Glutamatergic neuron (in vitro differentiated cells): Measurements from ENCODE around the gene FITM2. TPM values are rescaled to one million over a fixed set of nuclear protein-coding genes. Genes with fewer than 3 reads are reported as not detected.

Experiments used
- DNase-seq: peaks from one replicate; pipeline ENCODE4 v3.0.0; 2022
- H3K27ac Mint-ChIP-seq: one replicate; pipeline ENCODE4 v1.8.0; 2020; ENCODE audit warnings: mild to moderate bottlenecking, mixed read lengths, inconsistent platforms; ENCODE audit not compliant: unreplicated experiment
- H3K27me3 Mint-ChIP-seq: one replicate; pipeline ENCODE4 v1.8.0; 2020; ENCODE audit warnings: mild to moderate bottlenecking, moderate library complexity, mixed read lengths, inconsistent platforms; ENCODE audit not compliant: unreplicated experiment
- H3K36me3 Mint-ChIP-seq: one replicate; pipeline ENCODE4 v1.8.0; 2020; ENCODE audit warnings: mild to moderate bottlenecking, mixed read lengths, inconsistent platforms; ENCODE audit not compliant: unreplicated experiment
- H3K4me1 Mint-ChIP-seq: one replicate; pipeline ENCODE4 v1.8.0; 2020; ENCODE audit warnings: mild to moderate bottlenecking, low read depth, mixed read lengths, inconsistent platforms; ENCODE audit not compliant: unreplicated experiment
- H3K4me3 Mint-ChIP-seq: one replicate; pipeline ENCODE4 v1.8.0; 2020; ENCODE audit warnings: mild to moderate bottlenecking, mixed read lengths, inconsistent platforms; ENCODE audit not compliant: unreplicated experiment
- H3K9me3 Mint-ChIP-seq: one replicate; pipeline ENCODE4 v1.8.0; 2020; ENCODE audit warnings: mild to moderate bottlenecking, moderate library complexity, mixed read lengths, inconsistent platforms; ENCODE audit not compliant: unreplicated experiment
- total RNA-seq: library from RNA; stranded (reverse); fragmentation: NEBNext Ultra II Directional; extraction: Animal tissue kit (Norgen Biotek cat#: 25700); gene quantifications from one replicate; pipeline ENCODE4 v1.2.1, GENCODE V29; 2021; ENCODE audit not compliant: unreplicated experiment
- TF ChIP-seq, protein P1 (sequence below): fragments of 200-600 bp; sonication (generic); IDR thresholded peaks from one replicate; pipeline ENCODE4 v1.5.0; 2021; ENCODE audit not compliant: partially characterized antibody, unreplicated experiment

The FITM2 gene
- total RNA-seq, 1 donor from 2014 or later = 6.5 TPM

DNA sequence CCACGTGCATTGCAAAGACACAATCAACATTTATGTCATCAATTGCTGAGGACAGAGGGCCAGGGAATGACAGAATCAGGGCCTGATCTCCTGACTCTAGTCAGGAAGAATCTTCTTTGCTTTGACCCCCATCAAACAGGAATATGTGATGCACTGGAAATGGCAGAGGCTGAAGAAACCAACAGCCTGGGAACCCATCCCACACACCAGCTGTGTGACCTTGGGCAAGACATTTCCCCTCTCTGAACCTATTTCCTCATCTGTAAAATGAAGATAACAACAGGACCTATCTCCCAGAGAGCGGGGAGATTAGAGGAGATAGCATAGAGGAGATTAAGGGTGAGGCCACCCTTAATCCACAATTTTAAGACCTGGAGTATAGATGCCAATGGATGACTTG, 46.0 kb upstream of the FITM2 start:
- H3K4me1 Mint-ChIP-seq = no peaks in the 10 kb centered on the region
- no peak overlapping the region for H3K4me3 Mint-ChIP-seq
- H3K27me3 Mint-ChIP-seq = peaks cover 5% of the 10 kb centered on the region

DNA sequence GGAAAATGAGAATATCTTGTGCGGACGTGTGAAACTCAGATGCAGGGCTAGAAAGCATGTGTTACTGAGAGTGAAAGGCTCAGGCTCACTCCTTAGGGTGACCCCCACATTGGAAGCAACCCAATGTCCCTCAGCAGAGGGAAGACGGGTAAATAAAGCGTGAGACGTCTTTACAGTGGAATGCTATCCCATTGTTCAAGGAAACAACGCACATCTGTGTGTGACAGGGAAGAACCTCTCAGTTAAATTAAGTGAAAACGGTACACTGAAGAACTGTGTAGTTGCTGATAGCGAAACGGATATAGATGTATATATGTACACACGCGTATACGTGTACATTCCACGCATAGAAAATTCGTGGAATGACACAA, 45.3 kb upstream of the FITM2 start:
- H3K4me1 Mint-ChIP-seq = no peaks in the 10 kb centered on the region
- TF ChIP-seq, protein P1, sequence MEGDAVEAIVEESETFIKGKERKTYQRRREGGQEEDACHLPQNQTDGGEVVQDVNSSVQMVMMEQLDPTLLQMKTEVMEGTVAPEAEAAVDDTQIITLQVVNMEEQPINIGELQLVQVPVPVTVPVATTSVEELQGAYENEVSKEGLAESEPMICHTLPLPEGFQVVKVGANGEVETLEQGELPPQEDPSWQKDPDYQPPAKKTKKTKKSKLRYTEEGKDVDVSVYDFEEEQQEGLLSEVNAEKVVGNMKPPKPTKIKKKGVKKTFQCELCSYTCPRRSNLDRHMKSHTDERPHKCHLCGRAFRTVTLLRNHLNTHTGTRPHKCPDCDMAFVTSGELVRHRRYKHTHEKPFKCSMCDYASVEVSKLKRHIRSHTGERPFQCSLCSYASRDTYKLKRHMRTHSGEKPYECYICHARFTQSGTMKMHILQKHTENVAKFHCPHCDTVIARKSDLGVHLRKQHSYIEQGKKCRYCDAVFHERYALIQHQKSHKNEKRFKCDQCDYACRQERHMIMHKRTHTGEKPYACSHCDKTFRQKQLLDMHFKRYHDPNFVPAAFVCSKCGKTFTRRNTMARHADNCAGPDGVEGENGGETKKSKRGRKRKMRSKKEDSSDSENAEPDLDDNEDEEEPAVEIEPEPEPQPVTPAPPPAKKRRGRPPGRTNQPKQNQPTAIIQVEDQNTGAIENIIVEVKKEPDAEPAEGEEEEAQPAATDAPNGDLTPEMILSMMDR = no peak
- H3K27me3 Mint-ChIP-seq = peaks cover 2% of the 10 kb centered on the region
- no peak overlapping the region for H3K4me3 Mint-ChIP-seq
- H3K27ac Mint-ChIP-seq = no peak overlapping the region
- no peak for DNase-seq
- H3K36me3 Mint-ChIP-seq = no peaks in the 10 kb centered on the region
- H3K9me3 Mint-ChIP-seq = peaks cover 2% of the 10 kb centered on the region

More for the DNA sequence above, 46.0 kb upstream of the FITM2 start:
- H3K27ac Mint-ChIP-seq = no peak overlapping the region
- no peak for DNase-seq
- TF ChIP-seq, protein P1 = no peak
- H3K9me3 Mint-ChIP-seq = peaks cover 2% of the 10 kb centered on the region
- H3K36me3 Mint-ChIP-seq = no peaks in the 10 kb centered on the region

- Mint-ChIP-seq H3K27ac (no peak within 1 kb of the TSS), H3K36me3 (no peaks in the 10 kb centered on the region), H3K27me3 (peaks cover 2% of the 10 kb centered on the region), H3K9me3 (peaks cover 2% of the 10 kb centered on the region), H3K4me3 (no peak within 1 kb of the TSS), H3K4me1 (no peaks in the 10 kb centered on the region)
- no peak for DNase-seq
- TF ChIP-seq, protein P1 = no peak
These were observed 44.7 kb upstream of the FITM2 start, which contains the start of gene HNF4A for GRCh38 chr20:44355498-44356352. TSS of gene HNF4A (plus strand) at chr20:44355699. CDS start at chr20:44355805, 106 bp downstream.

DNA sequence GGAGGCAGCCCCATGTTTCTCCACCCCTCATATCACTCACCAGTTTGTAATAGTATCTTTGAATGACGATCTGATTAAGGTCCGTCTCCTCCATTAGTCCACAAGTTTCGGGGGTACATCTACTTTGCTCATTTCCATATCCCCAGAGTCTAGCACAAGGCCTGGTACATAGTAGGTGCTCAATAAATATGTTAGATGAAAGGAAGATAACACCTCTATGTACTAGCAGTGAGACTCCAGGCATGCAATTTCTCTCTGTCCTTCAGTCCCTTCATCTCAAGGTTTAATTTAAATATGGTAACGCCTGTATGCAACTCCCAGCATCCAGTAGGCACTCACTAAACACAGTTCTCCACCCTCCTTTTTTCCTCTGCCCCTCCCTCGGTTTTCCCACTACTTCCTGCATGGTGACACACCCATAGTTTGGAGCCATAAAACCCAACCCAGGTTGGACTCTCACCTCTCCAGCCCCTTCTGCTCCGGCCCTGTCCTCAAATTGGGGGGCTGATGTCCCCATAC, 44.0 kb upstream of the FITM2 start:
- no peaks in the 10 kb centered on the region for H3K36me3 Mint-ChIP-seq
- peaks cover 2% of the 10 kb centered on the region for H3K9me3 Mint-ChIP-seq
- peaks cover 2% of the 10 kb centered on the region for H3K27me3 Mint-ChIP-seq
- no peak for DNase-seq
- H3K27ac Mint-ChIP-seq = no peak overlapping the region
- H3K4me3 Mint-ChIP-seq = no peak overlapping the region
- H3K4me1 Mint-ChIP-seq = no peaks in the 10 kb centered on the region
- TF ChIP-seq, protein P1 = no peak

DNA sequence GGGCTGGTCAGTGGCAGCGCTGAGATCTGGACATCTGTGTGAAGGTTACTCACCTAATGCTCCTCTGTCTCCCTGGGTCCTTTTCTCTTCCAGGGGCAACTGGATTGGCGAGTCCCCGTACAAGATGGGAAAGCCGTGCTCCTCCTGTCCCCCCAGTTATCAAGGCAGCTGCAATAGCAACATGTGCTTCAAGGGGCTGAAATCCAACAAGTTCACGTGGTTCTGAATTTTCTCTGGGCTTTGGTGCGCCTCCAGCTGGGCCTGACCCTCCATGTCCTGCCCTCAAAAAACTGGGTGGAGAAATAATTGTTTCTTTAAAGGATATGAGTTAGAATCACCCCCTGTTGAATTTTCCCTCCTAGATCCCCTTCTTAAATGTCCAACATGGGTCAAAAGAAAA, 39.6 kb upstream of the FITM2 start:
- TF ChIP-seq, protein P1 = no peak
- Mint-ChIP-seq H3K36me3 (no peaks in the 10 kb centered on the region), H3K9me3 (peaks cover 2% of the 10 kb centered on the region), H3K4me1 (no peaks in the 10 kb centered on the region), H3K27ac (no peak overlapping the region), H3K4me3 (no peak overlapping the region), H3K27me3 (peaks cover 2% of the 10 kb centered on the region)
- DNase-seq = no peak
